Effector CD8-positive, alpha-beta T cell (primary cell): ENCODE measurements around the gene WWP2.

Experiments
- DNase-seq: peaks from one replicate; lab custom pipeline; 2025; lab: John Stamatoyannopoulos, UW

WWP2 gene

DNA sequence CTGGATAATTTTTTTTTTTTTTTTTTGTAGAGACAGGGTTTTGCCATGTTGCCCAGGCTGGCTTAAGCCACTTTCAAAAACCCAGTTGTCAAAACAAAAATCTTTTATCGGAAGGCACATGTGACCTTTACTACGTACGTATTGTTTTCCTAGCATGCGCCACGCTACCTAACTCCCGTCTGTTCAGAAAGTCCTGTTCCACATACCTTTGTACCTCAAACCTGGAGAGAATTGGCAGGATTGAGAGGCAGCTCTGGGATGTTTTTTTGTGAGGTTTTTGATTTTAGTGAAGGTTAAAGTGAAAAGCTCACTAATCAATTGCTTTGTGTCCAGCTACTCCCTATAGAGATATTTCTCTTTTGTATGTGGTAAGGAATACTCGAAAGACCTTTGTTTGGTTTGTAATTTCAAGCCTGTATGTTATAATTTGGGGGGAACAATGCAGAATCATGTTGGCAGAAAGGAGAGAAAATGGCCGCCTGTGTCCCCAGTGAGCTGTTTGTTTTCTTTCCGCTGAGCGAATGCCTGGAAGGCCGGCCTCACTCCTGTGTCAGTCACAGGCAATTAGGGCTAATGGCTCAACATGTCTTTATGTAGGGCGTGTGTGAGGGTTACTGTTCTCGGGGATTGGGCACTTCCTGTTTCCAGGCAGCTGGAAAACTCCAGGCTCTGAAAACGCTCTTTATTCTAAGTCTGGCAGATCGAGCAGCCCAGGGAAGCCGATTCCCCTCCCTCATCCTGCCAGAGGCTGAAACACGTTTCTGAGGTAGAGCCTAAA, 128.2 kb downstream of the WWP2 start:
- no peak for DNase-seq

DNA sequence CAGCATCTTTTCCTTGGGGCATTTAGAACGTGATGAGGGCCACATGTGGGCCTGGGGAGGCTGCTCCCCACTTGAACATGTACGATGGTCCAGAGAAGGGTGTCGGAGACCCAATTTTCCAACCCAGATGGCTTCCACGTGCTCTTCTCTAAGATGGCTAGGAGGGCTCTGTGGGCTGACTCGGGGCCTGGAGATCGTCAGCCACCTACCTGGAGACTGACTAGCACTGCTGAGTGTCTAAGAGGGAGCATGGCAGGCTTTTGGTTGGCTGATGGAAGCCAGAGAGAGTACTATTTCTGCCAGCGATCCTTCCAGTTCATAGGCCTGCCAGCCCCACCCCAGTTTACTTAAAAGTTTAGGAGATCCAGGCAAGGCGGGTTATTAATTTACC, 128.8 kb downstream of the WWP2 start:
- DNase-seq: no peak

DNA sequence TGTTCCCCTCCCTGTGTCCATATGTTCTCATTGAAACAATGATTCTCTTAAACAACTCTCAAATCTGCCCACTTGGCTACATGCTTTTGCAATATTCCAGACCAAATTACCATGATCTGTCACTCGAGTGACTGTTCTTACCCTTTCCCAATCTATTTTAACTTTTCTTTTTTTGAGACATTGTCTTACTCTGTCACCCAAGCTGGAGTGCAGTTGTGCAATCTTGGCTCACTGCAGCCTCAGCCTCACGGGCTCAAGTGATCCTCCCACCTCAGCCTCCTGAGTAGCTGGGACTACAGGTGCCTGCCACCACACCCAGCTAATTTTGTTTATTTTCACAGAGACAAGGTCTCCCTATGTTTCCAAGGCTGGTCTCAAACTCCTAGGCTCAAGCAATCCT, 130.2 kb downstream of the WWP2 start:
- no peak for DNase-seq

DNA sequence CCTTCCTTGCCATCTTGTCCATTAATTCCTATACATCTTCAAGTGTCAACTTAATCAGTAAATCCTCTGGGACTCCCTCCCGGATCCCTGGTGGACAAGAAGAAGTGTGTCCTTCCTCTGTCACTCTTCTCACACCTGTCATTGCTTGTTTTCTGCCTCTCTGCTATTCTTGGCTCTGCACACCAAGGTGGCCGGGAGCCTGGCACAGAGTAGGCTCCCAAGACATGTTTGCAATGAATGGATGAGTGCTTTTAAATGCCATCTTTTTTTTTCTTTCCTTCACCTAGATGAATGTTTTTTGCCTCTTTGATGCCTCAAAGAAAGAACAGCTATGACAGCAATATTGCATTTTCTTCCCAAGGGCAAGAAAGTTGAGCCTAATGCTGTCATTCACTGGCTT, 131.0 kb downstream of the WWP2 start:
- no peak for DNase-seq

DNA sequence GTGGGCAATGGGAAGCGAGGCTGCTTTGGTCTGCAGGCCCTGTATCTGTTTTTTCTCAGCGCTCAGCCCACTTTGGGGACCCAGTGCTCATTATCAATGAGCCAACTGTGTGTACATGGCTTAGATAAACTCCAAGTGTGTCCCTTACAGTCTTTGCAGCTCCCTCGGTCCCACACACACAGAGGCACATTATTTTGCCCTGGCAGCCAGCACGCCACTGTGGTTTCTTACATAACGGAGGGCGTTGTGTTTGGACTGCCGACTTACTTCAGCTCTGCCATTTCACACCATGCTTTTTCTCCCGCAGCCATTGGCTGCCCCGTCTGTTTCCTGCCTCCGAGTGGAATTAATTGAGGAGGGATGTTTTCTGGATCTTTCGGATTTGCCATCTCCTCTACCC, 132.5 kb downstream of the WWP2 start:
- no peak for DNase-seq

DNA sequence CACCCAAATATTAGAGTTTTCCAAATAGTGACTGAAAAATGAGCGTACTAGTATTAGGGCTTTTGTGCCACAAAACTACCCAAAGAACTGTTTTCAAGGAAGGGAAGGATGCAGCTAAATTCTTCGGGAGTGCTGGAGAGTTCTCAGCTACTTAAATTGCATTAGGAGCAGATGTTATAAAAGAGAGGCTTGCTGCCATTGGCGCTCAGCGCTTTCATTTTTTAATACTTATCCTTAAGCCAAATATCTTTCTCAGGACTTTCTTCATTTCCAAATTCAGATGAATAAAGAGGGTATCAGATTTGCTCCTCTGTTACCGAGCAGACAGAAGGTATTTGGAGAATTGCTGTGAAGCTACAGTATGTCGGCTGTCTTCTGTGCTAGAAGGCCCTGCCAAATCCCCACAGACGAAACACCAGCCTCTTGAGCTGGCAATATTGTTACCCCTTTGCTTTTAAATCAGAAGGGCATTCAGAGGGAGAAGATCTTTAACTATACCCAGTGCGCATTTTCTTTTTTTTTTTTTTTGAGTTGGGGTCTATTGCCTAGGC, 141.8 kb downstream of the WWP2 start:
- no peak for DNase-seq

DNA sequence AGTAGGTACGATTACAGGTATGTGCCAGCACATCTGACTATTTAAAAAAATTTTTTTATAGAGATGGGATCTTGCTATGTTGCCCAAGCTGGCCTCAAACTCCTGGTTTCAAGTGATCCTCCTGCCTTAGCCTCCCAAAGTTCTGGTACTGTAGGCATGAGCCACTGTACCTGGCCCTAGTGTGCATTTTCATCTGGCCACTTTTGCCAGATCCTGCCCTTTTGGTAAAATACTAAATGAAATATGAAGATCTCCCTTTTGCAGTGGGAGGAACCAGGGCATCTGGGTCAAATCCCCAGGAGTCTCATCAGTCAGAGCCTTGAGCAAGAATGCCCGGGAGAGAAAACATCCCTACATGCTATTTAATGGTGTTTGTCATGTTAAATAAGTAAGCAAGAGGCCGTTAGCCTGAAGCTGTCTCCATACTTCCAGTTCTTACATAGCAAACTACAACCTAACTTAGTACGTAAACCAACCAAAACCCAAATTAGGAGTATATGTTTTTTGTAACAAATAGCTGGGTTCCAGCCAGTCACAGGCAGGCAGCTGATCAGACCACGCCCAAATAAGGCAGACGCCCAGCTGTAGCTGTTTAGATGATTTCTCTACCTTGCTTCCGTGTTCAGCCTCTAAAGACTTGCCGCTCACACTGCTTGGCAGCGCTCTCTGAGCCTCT, 142.5 kb downstream of the WWP2 start:
- DNase-seq: no peak

DNA sequence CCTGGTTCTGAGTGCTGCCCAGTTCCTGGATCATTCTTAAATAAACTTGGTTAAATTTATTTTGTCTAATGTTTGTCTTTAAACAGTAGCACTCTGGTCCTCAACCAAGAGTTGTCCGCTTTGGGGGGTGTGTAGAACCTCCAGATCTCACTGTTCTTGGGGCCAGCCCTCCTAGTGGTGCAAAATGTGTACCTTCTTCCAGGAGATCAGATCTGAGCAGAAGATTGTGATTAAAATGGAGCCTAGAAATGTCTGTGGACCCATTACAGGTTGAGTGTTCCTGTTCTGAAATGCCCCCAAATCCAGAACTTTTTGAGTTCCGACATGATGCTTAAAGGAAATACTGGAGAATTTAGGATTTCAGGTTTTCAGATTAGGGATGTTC, 143.0 kb downstream of the WWP2 start:
- DNase-seq: no peak

DNA sequence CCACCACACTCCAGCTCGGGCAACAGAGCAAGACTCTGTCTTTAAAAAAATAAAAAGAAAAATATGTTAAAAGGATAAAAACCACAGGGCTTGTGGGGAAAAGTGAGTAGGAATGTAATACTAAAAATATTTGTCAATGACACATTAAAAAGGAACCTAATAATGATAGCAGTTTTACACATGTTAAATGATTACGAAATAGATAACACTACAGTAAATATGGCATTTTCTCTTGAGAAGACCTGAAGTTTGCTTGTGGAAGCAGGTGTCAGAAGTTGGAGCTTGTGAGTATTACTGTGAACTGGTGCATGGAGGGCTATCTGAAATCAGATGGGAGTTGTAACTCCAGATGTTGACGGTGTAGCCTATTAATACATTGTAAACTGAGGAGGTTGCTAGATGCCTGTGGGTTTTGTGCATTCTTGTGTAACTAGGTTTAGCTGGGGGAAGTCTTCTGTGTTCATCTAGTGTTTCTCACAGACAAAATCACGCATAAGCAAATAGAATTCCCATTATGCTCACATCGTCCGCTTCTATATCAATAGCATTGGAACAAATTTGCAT, 144.8 kb downstream of the WWP2 start:
- no peak for DNase-seq

DNA sequence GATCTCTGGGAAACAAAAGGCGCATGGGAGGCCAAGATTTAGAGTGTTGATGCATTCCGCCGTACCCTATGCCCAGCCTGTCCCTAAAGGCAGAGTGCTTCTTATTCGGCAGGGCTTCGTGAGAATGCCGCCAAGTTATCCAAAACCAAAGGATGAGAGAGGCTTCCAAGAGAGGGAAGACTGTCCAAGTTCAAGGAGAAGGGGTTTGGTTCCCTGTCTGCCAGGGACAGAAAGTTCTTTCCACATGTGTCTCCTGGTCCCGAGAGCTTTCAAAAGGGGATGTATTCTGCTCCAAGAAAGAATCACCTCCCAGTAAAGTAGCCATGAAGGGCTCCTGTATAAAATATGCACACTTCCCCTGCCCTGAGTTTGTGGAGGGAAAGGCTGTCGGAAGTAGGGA, 146.9 kb downstream of the WWP2 start:
- no peak for DNase-seq

DNA sequence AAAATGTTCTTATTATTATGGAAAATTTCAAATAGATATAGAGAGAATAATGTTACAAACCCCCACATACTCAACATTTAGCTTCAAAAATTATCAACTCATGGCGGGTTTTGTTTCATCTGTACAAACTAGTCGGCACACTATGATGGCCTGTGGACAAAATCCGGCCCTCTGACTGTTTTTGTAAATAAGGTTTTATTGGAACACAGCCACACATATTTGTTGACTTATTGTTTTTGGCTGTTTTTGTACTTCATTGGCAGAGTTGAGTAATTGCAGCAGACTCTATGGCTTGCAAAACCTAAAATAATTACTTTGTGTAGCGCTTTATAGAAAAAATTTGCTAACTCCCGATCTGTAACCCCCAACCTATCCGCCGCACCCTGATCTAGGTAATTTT, 147.6 kb downstream of the WWP2 start:
- DNase-seq: no peak

DNA sequence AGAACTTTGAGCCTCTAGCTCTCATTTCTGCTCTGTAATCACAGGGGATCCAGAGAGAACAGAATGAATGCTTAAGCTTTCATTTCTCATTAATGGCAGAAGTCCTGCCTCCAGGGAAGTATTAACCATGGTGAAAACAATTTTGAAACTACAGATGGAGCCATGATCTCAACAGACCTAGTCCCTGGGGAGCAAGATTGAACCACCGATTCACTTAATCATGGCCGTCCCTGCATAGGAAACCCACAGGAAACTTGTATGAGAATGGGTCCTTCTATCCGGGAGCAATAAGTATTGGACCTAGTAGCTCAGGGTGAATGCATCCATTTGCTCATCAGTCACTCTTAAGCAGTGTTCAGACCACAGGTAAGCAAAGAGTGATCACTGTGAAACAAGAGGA, 148.8 kb downstream of the WWP2 start:
- no peak for DNase-seq

DNA sequence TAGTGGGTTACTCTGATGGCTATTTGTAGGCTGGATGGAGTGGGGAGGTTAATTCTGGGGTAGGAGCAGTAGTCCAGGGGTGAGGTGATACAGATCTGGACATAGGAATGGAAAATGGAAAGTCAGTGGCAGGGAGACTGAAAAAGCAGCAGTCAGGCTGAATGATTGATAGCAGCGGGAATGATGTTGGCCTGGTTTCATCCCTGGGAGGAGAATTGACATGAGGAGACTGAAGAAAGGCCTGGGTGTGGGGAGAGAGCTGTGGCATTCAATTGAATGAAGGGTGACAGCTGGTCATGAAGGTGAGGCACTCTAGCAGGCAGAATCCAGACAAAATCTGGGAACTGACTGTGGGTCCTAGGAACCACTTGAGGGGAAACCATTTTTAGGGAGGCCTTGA, 154.3 kb downstream of the WWP2 start:
- no peak for DNase-seq

DNA sequence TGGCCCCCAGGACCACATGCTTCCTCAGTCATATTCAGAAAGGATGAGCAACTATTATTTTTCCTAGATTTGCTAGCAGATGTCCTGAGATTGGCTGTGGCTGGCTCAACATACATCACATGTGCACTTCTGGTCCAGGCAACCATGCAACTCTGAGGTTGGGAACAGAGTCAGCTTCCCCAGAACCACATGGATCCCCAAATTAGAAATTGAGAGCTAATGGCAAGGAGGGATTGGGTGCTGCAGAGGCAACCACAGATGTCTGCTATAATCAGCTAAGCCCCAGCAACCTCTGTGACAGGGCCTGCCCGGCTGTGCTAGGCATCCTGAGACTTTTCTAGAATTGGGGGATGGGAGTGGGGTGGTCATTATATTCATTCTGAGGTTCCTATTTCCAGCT, 155.2 kb downstream of the WWP2 start:
- no peak for DNase-seq

DNA sequence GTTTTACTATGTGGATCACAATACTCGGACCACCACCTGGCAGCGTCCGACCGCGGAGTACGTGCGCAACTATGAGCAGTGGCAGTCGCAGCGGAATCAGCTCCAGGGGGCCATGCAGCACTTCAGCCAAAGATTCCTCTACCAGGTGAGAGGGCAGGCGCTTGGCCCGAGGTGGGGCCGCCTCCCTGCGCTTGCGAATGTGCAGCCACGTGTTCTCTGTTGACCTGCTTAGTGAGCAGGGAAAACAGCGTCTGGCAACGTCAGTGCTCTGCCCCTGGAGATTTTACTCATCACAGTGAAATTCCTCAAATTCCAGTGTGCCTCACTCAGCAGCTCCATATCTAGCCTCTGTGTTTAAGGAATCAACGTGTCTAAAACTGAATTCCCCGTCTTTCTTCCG, 155.6 kb downstream of the WWP2 start:
- DNase-seq: no peak

DNA sequence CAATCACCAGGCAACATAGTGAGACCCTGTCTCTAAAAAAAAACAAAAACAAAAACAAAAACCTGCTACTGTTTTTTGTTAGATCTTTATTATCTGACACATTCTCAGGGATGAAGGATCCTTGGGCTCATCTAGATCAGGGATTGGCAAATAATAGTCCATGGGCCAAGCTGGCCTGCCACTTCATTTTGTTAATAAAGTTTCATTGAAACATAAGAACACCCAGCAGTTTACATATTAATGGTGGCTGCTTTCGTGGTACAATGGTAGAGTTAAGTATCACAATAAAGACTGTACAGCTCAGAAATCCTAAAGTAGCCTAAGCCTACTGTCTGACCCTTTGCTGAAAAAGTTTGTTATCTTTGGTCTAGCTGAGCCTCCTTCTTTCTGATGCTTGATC, 156.1 kb downstream of the WWP2 start:
- DNase-seq: no peak

DNA sequence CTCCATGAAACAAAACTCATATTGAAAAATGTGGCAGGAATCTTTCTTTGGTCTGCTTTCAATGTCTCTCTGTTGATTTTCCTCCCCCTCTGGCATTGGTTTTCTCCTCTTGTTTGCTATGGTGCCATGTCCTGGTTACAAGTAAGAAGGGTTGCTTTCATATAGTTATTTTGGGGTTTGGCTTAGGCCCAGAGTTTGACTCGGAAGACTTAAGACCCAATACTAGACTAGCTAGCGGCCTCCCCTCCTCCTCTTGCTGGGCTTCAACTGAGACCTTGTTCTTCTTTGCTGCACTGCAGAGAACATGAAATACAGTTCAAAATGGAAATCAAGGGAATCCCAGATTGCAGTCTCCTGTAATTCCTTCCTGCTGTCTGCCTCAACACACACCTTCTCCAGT, 159.0 kb downstream of the WWP2 start:
- no peak for DNase-seq

DNA sequence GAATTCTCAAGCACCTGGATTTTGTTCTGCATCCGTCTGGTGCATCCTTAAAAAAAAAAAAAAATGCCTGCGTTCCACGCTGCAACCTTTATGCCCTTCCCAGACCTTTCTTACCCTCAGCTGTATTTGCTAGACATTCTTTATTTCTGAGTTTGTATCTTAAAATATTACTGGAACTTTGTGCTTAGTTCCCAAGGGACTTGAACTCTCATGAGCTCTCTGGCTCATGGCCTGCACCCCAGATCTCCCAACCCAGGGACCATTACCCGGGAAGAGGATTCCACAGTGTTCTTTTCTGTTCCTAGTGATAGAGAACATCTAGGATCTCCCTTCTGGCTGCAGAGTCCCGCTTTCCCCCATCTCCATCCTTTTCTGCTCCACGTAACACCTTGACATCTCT, 160.1 kb downstream of the WWP2 start:
- DNase-seq: no peak

DNA sequence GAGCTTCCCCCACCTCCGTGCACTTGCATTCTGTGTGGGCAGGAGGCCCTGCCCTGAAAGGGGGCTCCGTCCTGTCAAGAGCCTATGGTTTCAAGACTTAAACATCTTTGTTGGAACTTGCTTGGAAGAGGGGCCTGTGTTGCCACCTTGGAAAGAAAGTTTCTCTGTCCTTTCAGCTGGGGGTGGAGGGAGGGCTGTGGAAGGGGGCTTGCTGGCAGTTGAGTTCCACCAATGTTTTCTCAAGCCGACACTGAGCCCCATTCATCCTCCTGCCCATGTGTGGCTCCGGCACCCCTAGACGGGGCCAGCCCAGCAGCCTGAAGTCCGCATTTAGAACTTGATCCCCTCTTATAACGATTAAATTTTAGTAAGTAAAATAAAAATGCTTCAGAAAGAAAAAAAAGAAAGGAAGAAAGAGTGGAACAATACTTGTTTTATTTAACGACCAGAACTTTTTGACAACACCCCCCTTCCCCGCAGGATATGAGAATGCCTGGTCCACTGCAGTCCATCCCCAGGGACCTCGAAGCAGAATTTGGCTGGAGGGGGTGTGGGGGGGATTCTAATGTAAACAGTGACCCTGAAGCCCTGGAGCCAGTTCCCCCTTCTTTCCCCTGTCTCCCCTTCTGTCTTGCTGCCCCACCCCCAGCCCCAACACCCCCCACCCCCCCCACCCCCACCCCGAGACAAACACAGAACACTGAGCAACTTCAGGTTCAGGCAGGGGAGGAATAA, 162.1 kb downstream of the WWP2 start:
- DNase-seq: no peak

DNA sequence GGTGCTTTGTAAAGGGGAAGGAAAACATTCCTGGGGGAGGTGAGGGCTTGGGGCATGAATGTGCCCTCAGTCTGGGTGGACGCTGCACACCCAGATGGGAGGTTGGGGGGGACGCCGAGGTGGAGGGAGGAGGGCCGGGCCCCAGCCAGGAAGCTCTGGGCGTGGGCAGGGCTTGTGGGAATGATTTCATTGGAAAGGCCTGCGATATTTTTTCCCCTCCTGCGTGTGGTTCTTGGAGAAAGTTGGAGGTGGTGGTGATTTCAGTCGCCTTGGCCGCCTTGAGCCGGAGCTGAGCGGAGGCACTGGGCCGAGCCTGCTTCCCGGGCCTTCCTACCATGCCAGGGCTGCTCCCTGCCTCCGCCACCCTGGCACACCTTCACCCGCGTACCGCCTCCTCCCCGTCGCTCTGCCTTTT, 162.7 kb downstream of the WWP2 start:
- DNase-seq: no peak

DNA sequence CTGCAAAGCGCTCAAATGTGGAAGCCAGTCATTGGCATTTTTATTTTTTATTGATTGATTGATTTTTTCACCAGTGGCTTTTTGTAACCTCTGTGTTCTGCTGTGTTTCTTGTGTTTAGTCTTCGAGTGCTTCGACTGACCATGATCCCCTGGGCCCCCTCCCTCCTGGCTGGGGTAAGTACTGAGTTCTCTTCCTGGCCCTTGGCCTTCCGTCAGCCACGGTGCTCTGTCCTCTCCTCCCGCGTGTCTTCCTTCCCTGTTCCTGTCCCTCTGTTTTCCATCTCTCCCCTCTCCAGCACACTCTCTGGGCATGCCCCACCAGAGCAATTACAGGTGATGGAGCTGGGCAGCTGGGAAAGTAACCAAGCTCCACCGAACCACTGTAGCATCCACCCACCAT, 163.2 kb downstream of the WWP2 start:
- no peak for DNase-seq

DNA sequence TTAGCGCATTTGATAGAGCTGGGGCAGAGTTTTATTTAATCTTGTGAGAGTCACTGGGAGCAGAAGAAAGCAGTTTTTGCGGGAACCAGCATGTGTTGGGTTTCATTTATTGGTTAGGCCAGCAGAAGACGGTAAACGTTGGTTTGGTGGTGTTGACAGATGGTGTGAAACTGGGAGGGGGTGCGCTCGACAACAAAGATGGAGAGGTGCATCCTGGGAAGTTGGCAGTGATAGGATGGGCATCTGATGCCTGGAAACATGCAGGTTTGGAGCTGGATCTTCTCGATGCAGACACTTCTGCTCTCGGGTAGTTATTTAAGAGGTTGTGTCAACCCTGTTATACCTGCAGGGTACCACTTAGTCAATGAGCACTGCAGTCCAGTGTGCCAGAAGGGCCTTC, 164.1 kb downstream of the WWP2 start:
- no peak for DNase-seq
